ELR (cell line): ENCODE results near the gene ALKBH6.
"Not testable (repeated sequence)": the region's sequence is repeated elsewhere in the genome, so short reads cannot be mapped to it uniquely, and the experiment has no call there.

ENCODE experiments used
- DNase-seq: peaks from one replicate; pipeline ENCODE4 v3.0.0-alpha.2; 2015; ENCODE audit warnings: low read depth

The ALKBH6 gene

GRCh38 chr19:36014012-36014924 lies at the start of gene ALKBH6:
Gene ALKBH6, minus strand, starts transcription at chr19:36014213. Its CDS starts 816 bp downstream, at chr19:36013397.
- peak; percentile 99 for DNase-seq

- no peak for DNase-seq
These were observed 47.4 kb upstream of the ALKBH6 start for GRCh38 chr19:36061367-36061766.

GRCh38 chr19:36060430-36060829 lies 46.4 kb upstream of the ALKBH6 start:
- peak; percentile 53 for DNase-seq

GRCh38 chr19:36059180-36059910 lies 45.3 kb upstream of the ALKBH6 start:
- no peak for DNase-seq

GRCh38 chr19:36058481-36059179 lies 44.6 kb upstream of the ALKBH6 start:
- DNase-seq: no peak

GRCh38 chr19:36054733-36055686 lies 41.0 kb upstream of the ALKBH6 start, which contains the start of gene WDR62:
Gene WDR62, plus strand, starts transcription at chr19:36054897. Its CDS starts 75 bp downstream, at chr19:36054972.
- DNase-seq: peak; percentile 93

- DNase-seq: peak; percentile 98
These were observed 40.2 kb upstream of the ALKBH6 start, which contains the start of gene THAP8 for GRCh38 chr19:36054119-36054732. Gene THAP8, minus strand, starts transcription at chr19:36054285. Its CDS starts 68 bp downstream, at chr19:36054217.

GRCh38 chr19:36051637-36052036 lies 37.6 kb upstream of the ALKBH6 start:
- no peak for DNase-seq

GRCh38 chr19:36051236-36051635 lies 37.2 kb upstream of the ALKBH6 start:
- no peak for DNase-seq

- DNase-seq: no peak
These were observed 35.2 kb upstream of the ALKBH6 start for GRCh38 chr19:36049080-36049698.

GRCh38 chr19:36047835-36048234 lies 33.8 kb upstream of the ALKBH6 start:
- DNase-seq: no peak

- no peak for DNase-seq
These were observed 32.5 kb upstream of the ALKBH6 start for GRCh38 chr19:36046443-36047050.

GRCh38 chr19:36043952-36044351 lies 29.9 kb upstream of the ALKBH6 start:
- no peak for DNase-seq

GRCh38 chr19:36041831-36042230 lies 27.8 kb upstream of the ALKBH6 start:
- DNase-seq: peak; percentile 54

GRCh38 chr19:36041092-36041491 lies 27.1 kb upstream of the ALKBH6 start:
- not testable (repeated sequence) for DNase-seq

- no peak for DNase-seq
These were observed 26.5 kb upstream of the ALKBH6 start for GRCh38 chr19:36040495-36040894.

GRCh38 chr19:36032251-36033104 lies 18.5 kb upstream of the ALKBH6 start, which contains the start of gene CLIP3:
Gene CLIP3, minus strand, starts transcription at chr19:36032873. Its CDS starts 516 bp downstream, at chr19:36032357.
- DNase-seq: peak; percentile 69

GRCh38 chr19:36031308-36031707 lies 17.3 kb upstream of the ALKBH6 start:
- no peak for DNase-seq
